ENCODE data around the gene SLC41A1. TPM values are rescaled to one million over a fixed set of nuclear protein-coding genes. Genes with fewer than 3 reads are reported as not detected.

Gene SLC41A1
- total RNA-seq (2022; extraction: Qiagen RNA extraction; ENCODE audit: low read depth): 25.2 to 28.8 TPM (median 27.3 TPM) in 5 replicates

GRCh38 chr1:205812878-205813754, at the start of gene SLC41A1:
Gene SLC41A1 (minus strand): TSS chr1:205813198. CDS start chr1:205810441, 2,757 bp downstream.

GRCh38 chr1:205849619-205850355, 36.8 kb upstream of the SLC41A1 start, which contains the start of gene PM20D1:
Gene PM20D1 (minus strand): TSS chr1:205850132. CDS start chr1:205850072, 60 bp downstream.

GRCh38 chr1:205775015-205775716, 37.8 kb downstream of the SLC41A1 start, which contains the start of gene RAB29:
Gene RAB29 (minus strand): TSS chr1:205775482. CDS start chr1:205774956, 526 bp downstream.

GRCh38 chr1:205750138-205751035, 62.6 kb downstream of the SLC41A1 start, which contains the start of gene NUCKS1:
Gene NUCKS1 (minus strand): TSS chr1:205750182. CDS start chr1:205749973, 209 bp downstream.

Other genes with a start within 250 kb of the SLC41A1 start
- gene ELK4, start 181.2 kb downstream of the SLC41A1 start, total RNA-seq (2022; extraction: Qiagen RNA extraction; ENCODE audit: low read depth): 6.4 to 9.5 TPM (median 8.6 TPM) in 5 replicates
- 5.5 to 7.2 TPM (median 6.7 TPM) in 5 replicates for gene SLC45A3, start 132.7 kb downstream of the SLC41A1 start, total RNA-seq (2022; extraction: Qiagen RNA extraction; ENCODE audit: low read depth)
- 94.8 to 158 TPM (median 127 TPM) in 5 replicates for gene NUCKS1, start 63.0 kb downstream of the SLC41A1 start, total RNA-seq (2022; extraction: Qiagen RNA extraction; ENCODE audit: low read depth)
- 12.5 to 13.6 TPM (median 13.0 TPM) in 5 replicates for gene RAB29, start 37.7 kb downstream of the SLC41A1 start, total RNA-seq (2022; extraction: Qiagen RNA extraction; ENCODE audit: low read depth)
- gene PM20D1, start 36.9 kb upstream of the SLC41A1 start, total RNA-seq (2022; extraction: Qiagen RNA extraction; ENCODE audit: low read depth): not detected in 5 replicates
- gene SLC26A9, start 130.3 kb upstream of the SLC41A1 start, total RNA-seq (2022; extraction: Qiagen RNA extraction; ENCODE audit: low read depth): 0.04 to 0.14 TPM (median 0.08 TPM) in 5 replicates
- 1.4 to 2.9 TPM (median 1.8 TPM) in 5 replicates for gene RAB7B, start 190.2 kb upstream of the SLC41A1 start, total RNA-seq (2022; extraction: Qiagen RNA extraction; ENCODE audit: low read depth)
- gene CTSE, start 210.7 kb upstream of the SLC41A1 start, total RNA-seq (2022; extraction: Qiagen RNA extraction; ENCODE audit: low read depth): not detected in 5 replicates
- not detected in 5 replicates for gene RHEX, start 240.0 kb upstream of the SLC41A1 start, total RNA-seq (2022; extraction: Qiagen RNA extraction; ENCODE audit: low read depth)

Measured in A549 treated with DMSO at 1 μM for 4 hours (cell line).